LNCAP (cell line): ENCODE data around the gene AATF.

ENCODE experiments used
- TF ChIP-seq, protein P1 (sequence below): fragments of 450-650 bp; IDR thresholded peaks from 2 replicates; pipeline ENCODE4 v1.5.1; 2017; ENCODE audit warnings: mild to moderate bottlenecking

AATF gene

DNA sequence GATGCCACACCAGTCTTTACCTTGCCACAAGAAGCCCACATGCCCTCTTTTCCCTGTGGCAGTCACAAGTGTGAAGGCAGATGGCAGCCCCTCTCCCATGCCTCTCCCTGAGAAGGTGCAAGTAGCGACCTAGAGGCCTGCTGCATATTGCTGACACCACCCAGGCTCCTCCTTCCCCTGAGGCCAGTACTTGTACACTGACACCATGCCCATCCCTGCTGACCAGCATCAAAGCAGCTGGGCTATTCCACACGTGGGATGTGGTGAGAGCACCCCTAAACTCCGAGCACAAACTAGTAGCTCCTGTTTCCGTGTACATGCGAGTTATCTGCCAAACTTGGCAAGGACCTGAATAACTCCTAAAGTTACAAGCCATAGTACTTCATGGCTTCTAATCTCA lies 149.4 kb downstream of the AATF start:
- TF ChIP-seq, protein P1, sequence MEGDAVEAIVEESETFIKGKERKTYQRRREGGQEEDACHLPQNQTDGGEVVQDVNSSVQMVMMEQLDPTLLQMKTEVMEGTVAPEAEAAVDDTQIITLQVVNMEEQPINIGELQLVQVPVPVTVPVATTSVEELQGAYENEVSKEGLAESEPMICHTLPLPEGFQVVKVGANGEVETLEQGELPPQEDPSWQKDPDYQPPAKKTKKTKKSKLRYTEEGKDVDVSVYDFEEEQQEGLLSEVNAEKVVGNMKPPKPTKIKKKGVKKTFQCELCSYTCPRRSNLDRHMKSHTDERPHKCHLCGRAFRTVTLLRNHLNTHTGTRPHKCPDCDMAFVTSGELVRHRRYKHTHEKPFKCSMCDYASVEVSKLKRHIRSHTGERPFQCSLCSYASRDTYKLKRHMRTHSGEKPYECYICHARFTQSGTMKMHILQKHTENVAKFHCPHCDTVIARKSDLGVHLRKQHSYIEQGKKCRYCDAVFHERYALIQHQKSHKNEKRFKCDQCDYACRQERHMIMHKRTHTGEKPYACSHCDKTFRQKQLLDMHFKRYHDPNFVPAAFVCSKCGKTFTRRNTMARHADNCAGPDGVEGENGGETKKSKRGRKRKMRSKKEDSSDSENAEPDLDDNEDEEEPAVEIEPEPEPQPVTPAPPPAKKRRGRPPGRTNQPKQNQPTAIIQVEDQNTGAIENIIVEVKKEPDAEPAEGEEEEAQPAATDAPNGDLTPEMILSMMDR: no peak

GRCh38 chr17:37098910-37099664 lies 150.3 kb downstream of the AATF start:
- TF ChIP-seq, protein P1: no peak

GRCh38 chr17:37100231-37100630 lies 151.5 kb downstream of the AATF start:
- TF ChIP-seq, protein P1: no peak

DNA sequence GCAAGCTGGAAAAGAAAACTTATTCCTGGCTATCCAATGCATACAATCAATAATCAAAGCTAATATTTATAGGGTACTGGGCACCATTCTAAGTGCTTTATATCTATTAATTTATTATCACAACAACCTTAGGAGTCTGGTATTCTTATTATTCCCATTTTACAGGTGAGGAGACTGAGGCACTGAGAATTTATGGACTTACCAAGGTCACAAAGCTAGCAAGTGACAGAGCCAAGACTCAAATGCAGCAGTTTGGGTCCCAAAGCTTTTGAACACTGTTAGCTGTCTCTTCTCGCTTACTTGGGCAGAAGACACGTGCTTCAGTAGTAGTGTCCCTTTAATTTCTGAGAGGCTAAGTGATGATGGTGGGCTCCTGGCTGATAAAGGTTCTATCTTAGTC lies 152.6 kb downstream of the AATF start:
- TF ChIP-seq, protein P1: no peak

DNA sequence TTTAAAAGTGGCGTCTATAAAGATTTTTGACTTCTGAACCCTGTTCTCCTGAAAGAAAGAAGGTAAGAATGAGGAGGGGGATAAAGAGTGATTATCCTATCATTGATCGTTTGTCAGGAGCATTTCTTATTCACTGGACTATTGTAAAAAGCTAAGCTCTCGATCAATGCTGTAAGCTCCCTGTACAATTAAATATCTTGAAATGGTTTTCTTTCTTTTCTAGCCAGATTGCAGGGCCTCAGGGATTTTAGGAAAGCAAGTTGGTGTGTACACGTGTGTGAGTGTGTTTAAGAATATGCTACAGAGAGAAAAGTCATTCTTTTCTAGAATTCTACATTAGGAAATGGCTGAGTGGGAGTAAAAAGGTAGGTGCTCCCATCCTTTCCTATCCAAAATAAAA lies 154.5 kb downstream of the AATF start:
- TF ChIP-seq, protein P1: no peak

GRCh38 chr17:37106049-37106448 lies 157.3 kb downstream of the AATF start:
- TF ChIP-seq, protein P1: no peak
